Adrenal gland (tissue), 5 donors: ENCODE measurements around the gene ZNF691.

Experiments
- POLR2A ChIP-seq, 2 donors: fragments of 450-650 bp; IDR thresholded peaks; one replicate each; pipeline ENCODE4 v1.6.1; 2017; ENCODE audit warnings: antibody characterized with exemption in 2 of 2, mild to moderate bottlenecking in 2 of 2, moderate library complexity in 1 of 2
- TF ChIP-seq, protein P1 (sequence below), 6 experiments: fragments of 450-650 bp in 4 of 6; fragments of 200-600 bp in 2 of 6; sonication (generic) in 1 of 6; IDR thresholded peaks; 1 replicate in 5 of 6; 2 replicates in 1 of 6; pipeline versions ENCODE4 v1.5.1 to v1.8.0; 2016 to 2021; ENCODE audit warnings: antibody characterized with exemption in 6 of 6, mild to moderate bottlenecking in 2 of 6, moderate library complexity in 1 of 6
- donor health status: DM: no; HTN: no; CAD: no.

DNA sequence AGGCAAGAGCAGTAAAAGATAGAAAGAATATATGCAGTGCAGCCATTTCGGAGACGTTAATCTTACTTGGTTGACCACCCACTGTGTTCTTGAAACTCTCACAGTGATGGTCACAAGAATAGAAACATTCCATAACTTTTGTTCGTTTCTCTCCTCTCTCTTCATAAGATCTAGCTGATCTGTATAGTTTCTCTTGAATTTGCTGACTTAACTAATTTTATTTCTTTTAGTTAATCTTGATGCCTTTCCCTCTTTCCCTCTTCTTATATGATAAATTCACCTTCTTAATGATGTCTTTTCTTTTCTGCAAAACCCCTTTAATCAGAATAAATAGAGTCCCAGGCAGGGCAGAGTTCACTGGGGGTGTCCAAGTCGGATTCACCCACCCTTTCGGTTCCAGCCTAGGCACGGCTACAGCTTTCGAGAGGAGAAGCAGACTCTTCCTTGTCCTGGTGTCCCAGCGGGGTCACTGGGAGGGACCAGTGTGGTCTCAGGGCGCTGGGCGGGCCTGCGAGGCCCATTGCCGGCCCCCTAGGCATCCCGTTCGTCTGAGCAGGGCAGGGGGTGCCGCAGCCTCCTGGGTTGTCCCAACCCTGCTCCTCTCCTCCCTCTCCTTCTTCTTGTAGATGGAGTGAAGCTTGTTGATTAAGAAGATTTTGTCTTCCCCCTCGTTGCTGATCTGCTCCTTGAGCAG, 39.8 kb downstream of the ZNF691 start:
- TF ChIP-seq, protein P1, sequence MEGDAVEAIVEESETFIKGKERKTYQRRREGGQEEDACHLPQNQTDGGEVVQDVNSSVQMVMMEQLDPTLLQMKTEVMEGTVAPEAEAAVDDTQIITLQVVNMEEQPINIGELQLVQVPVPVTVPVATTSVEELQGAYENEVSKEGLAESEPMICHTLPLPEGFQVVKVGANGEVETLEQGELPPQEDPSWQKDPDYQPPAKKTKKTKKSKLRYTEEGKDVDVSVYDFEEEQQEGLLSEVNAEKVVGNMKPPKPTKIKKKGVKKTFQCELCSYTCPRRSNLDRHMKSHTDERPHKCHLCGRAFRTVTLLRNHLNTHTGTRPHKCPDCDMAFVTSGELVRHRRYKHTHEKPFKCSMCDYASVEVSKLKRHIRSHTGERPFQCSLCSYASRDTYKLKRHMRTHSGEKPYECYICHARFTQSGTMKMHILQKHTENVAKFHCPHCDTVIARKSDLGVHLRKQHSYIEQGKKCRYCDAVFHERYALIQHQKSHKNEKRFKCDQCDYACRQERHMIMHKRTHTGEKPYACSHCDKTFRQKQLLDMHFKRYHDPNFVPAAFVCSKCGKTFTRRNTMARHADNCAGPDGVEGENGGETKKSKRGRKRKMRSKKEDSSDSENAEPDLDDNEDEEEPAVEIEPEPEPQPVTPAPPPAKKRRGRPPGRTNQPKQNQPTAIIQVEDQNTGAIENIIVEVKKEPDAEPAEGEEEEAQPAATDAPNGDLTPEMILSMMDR (IDR thresholded peaks at IDR 0.05), result no peak
- TF ChIP-seq POLR2A (IDR thresholded peaks at IDR 0.05), result no peak
